ENCODE data around the gene SLC8A2. TPM values are rescaled to one million over a fixed set of nuclear protein-coding genes. Genes with fewer than 3 reads are reported as not detected.

SLC8A2 gene
- total and polyA plus RNA-seq, 2 experiments from 2014 or later, result 0.86 to 10.0 TPM

- no peaks in the 10 kb centered on the region; the same call in 2 of the 3 replicates for H3K9me3 Mint-ChIP-seq
- H3K4me1 Mint-ChIP-seq, result peaks cover 14% of the 10 kb centered on the region
- Histone ChIP-seq H2AFZ (no peak overlapping the region), H3K4me1 (ENCODE audit: insufficient read depth) (peaks cover 16% of the 10 kb centered on the region), H3K79me2 (replicated peaks; ENCODE audit: insufficient read depth) (no peaks in the 10 kb centered on the region), H3K4me2 (no peak overlapping the region), H3K27me3 (ENCODE audit: insufficient read depth) (peaks cover 30% of the 10 kb centered on the region), H3K36me3 (ENCODE audit: insufficient read depth) (no peaks in the 10 kb centered on the region), H3K27ac (ENCODE audit: low read depth) (no peak overlapping the region), H4K20me1 (replicated peaks; ENCODE audit: insufficient read depth) (0 out of 2 replicates have a peak, but pooled peaks cover 3% of the 10 kb centered on the region), H3F3A (replicated peaks; ENCODE audit: low read depth) (peaks cover 17% of the 10 kb centered on the region; the same call in 1 of the 2 replicates), H3K9me2 (ENCODE audit: insufficient read depth) (no peaks in the 10 kb centered on the region), H3K4me3 (no peak overlapping the region)
- no peak overlapping the region for H3K27ac Mint-ChIP-seq
- ATAC-seq, result no peak
- DNase-seq (ENCODE audit: low spot score), result no peak
- TF ChIP-seq STAT1 (IDR thresholded peaks at IDR 0.05; ENCODE audit: unreplicated experiment), result no peak
- TF ChIP-seq POLR2AphosphoS5 (IDR thresholded peaks at IDR 0.05; ENCODE audit: low read depth), result no peak
- TF ChIP-seq NANOG (IDR thresholded peaks at IDR 0.05; ENCODE audit: borderline replicate concordance), result no peak
- TF ChIP-seq REST (IDR thresholded peaks at IDR 0.05; ENCODE audit: unreplicated experiment), result no peak
- no peaks in the 10 kb centered on the region for H3K36me3 Mint-ChIP-seq (ENCODE audit: low read depth)
- H3K27me3 Mint-ChIP-seq (ENCODE audit: insufficient read depth, low read depth, poor library complexity), result peaks cover 31% of the 10 kb centered on the region
- H3K4me3 Mint-ChIP-seq, result no peak overlapping the region
These were observed 39.2 kb downstream of the SLC8A2 start for GRCh38 chr19:47432499-47432898.

- Histone ChIP-seq H3K4me1 (ENCODE audit: insufficient read depth) (peaks cover 16% of the 10 kb centered on the region), H3F3A (replicated peaks; ENCODE audit: low read depth) (peaks cover 14% of the 10 kb centered on the region), H3K36me3 (ENCODE audit: insufficient read depth) (no peaks in the 10 kb centered on the region), H3K27ac (ENCODE audit: low read depth) (no peak overlapping the region), H3K4me3 (no peak overlapping the region), H3K4me2 (no peak overlapping the region), H3K79me2 (replicated peaks; ENCODE audit: insufficient read depth) (no peaks in the 10 kb centered on the region), H3K27me3 (ENCODE audit: insufficient read depth) (peaks cover 30% of the 10 kb centered on the region), H2AFZ (no peak overlapping the region), H3K9me2 (ENCODE audit: insufficient read depth) (no peaks in the 10 kb centered on the region), H4K20me1 (replicated peaks; ENCODE audit: insufficient read depth) (no peaks in the 10 kb centered on the region)
- no peaks in the 10 kb centered on the region for H3K36me3 Mint-ChIP-seq (ENCODE audit: low read depth)
- ATAC-seq (no peak), DNase-seq (ENCODE audit: low spot score) (no peak)
- H3K9me3 Mint-ChIP-seq, result no peaks in the 10 kb centered on the region; the same call in 2 of the 3 replicates
- peaks cover 11% of the 10 kb centered on the region for H3K4me1 Mint-ChIP-seq
- no peak overlapping the region for H3K4me3 Mint-ChIP-seq
- H3K27ac Mint-ChIP-seq, result no peak overlapping the region
- peaks cover 28% of the 10 kb centered on the region for H3K27me3 Mint-ChIP-seq (ENCODE audit: insufficient read depth, low read depth, poor library complexity)
- no peak for TF ChIP-seq ZNF462 (CRISPR knock-in tag; IDR thresholded peaks at IDR 0.05)
- TF ChIP-seq POLR2AphosphoS5 (IDR thresholded peaks at IDR 0.05; ENCODE audit: low read depth), result no peak
- TF ChIP-seq REST (IDR thresholded peaks at IDR 0.05; ENCODE audit: unreplicated experiment), result no peak
- no peak for TF ChIP-seq CREB1 (CRISPR knock-in tag; IDR thresholded peaks at IDR 0.05; ENCODE audit: low read depth)
- TF ChIP-seq JUNB (IDR thresholded peaks at IDR 0.05; ENCODE audit: unreplicated experiment), result no peak
- TF ChIP-seq ZNF331 (CRISPR knock-in tag; IDR thresholded peaks at IDR 0.05; ENCODE audit: low read depth), result no peak
These were observed 39.6 kb downstream of the SLC8A2 start for GRCh38 chr19:47432091-47432490.
